ENCODE data around the gene GSK3B.
"Not testable (repeated sequence)": the region's sequence is repeated elsewhere in the genome, so short reads cannot be mapped to it uniquely, and the experiment has no call there.

Gene GSK3B

DNA sequence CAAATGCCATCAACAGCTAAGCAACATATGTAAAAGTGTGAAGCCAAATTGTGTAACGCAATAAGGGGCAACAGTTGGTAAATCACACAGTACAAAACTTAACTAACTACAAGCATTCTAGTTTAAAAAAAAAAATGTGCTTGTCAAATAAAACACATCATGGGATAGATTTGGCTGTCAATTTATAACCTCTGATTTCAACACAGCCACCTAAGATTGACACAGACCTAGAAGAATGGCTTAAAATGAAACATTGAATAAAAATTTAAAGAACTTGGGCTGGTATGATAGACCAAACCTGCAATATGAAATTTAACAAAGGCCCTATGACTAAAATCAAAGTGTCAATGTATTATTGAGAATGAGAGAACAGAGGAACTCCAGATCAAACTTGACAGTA lies 164.0 kb downstream of the GSK3B start:
- DNase-seq (ENCODE audit: low spot score): peak; percentile 2

DNA sequence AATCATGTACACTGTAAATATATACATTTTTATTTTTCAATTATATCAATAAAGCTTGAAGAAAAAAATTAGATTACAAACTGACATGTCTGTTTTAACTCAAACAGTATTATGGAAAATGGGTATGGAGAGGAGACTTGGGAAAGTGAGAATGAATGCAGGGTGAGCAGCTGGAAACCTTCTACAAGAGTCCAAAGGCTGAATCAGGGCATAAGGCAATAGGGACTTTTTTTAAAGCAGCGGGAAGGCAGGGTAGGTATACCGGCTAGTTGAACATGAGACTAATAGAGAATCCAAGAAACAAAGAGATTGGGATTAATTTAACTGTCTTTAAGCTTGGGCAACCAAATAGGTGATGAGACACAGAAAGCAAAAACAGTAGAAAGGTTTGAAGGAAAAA lies 167.1 kb downstream of the GSK3B start:
- no peak for DNase-seq (ENCODE audit: low spot score)

DNA sequence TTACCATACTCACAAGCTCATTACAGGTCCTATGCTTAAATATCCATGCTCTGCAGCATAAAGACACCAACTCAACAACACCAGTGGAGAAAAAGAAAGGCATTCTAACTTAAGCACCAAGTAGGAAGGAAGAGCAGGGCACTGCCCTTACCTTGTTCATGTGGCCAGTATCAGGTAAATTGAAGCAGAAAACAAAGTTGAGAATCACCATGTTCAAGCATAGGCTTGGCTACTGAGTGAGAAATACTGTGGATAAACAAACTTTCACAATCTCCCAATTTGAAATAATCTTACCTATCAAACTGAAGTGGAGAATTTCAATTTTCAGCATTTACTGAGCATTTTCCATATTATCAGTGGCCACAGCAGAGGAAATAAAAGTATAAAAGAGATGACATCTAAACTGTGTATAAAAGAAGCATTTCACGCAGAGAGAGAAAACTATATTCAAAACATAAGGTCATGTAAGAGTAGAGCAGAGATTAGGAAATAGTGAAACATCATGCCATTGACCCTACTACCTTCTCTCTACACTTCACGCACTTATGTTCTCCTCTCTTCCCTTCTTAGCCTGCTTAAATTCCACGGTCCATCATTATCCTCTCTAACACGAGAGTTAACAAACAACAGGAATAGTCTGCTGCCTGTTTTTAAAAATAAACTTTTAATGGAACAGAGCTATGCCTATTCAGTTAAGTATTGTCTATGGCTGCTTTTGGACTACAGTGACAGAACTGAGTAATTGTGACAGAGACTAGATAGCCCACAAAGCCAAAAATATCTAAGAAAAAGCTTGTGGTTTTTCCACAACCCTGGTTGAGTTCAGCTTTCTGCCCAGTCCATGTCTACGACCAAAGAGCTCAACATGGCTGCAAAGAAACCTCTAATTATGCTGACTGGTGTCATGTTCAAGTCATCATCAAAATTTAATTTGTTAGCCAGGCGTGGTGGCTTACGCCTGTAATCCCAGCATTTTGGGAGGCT lies 169.8 kb downstream of the GSK3B start:
- DNase-seq (ENCODE audit: low spot score): no peak

DNA sequence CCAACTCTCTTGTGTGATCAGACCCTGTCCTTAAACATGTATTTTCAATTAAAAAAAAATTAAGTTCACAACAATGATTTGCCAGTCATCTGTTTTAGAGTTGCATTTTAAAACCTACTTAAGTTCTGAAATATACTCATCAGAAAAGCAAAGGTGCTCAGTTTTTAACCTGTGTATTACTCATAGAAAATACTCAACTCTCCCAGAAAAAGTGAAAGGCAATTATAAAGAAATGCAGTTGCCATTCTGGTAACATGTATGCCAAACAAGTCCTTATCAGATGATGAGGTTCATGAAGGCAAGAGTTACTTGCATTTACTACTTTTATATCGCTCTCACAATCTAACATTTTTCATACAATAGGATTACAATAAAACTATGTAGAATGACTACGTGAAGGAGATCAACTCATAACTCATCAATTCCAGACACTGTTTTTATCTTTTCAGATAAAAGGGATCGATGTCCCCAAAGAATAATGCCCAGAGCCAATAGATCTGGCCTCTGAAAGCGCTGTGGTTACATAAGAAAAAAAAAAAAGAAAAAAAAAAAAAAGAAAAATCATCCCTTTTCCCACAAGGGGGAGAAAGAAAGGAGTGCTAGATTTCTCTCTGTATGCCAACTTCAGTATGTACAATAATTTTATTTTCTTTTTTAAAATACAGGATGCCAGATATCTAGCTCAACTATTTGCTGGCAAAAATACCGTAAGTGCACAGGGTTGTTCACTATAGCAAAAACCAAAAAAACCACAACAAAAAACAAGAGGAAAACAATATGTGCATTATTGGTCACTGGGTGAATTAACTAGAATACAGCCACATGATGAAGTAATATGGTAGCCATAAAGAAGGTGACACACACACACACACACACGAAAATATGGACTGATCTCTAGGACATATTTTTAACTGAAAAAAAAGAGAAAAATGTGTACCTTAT lies 175.0 kb downstream of the GSK3B start:
- no peak for DNase-seq (ENCODE audit: low spot score)

DNA sequence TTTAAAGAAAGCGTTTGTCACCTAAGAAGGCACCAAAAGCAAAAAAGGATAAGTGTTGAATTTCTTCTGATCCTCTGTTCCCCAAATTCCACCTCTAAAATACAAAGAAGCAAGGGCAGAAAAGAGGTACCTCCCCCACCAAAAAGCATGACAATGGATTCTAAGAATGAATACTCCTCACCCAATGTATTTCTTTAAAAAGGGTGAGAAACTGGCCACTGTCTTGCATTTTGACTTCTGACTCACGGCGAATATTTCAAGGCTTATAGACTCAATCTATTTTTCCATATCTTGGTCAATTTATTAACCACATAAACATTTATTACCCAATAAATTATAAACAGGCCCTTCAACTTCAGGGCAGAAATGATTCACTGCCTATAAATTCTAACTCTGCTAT lies 181.2 kb downstream of the GSK3B start:
- DNase-seq (ENCODE audit: low spot score): no peak

DNA sequence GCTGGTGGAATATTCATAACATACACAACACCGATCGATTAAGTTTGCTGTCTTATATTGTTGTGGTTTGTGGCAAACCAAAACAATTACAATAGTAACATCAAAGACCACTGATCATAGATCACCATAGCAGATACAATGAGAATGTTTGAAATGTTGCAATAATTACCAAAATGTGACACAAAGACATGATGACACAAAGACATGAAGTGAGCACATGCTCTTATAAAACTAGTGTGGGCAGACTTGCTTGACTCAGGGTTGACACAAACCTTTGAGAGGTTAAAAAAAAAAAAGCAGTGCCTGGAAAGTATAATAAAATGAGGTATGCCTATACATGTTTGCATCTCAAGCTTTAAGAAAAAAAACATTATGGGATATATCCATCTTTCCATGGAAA lies 182.0 kb downstream of the GSK3B start:
- no peak for DNase-seq (ENCODE audit: low spot score)

DNA sequence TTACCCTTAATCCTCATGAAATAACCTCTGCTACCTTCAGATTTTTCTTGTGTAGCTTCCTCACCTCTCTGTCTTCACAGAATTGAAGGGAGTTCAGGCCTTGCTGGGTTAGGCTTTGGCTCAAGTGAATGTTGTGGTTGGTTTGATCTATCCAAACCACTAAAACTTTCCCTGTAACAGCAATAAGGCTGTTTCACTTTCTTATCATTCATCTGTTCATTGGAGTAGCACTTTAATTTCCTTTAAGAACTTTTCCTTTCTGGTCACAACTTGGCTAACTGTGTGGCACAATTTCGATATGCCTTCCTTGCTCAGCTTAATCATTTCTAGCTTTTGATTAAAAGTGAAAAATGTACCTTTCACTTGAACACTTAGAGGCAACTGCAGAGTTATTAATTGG lies 182.5 kb downstream of the GSK3B start:
- DNase-seq (ENCODE audit: low spot score): no peak

DNA sequence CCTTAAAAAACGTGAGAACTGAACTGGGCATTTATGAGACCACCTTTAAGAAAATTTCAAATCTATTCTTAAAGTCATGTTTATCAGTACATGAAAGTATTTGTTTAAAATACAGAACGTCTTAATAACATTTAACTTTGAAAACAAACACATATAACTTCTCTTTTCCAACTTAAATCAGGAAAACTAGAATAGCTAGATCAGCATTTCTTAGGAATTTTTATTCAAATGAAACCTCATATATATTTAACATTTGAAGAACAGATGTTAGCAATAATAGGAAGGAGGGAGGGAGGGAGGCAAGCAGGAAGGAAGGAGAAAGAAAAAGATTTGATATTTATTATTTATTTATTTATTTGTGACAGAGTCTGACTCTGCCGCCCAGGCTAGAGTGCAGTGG lies 192.2 kb downstream of the GSK3B start:
- DNase-seq (ENCODE audit: low spot score): no peak

DNA sequence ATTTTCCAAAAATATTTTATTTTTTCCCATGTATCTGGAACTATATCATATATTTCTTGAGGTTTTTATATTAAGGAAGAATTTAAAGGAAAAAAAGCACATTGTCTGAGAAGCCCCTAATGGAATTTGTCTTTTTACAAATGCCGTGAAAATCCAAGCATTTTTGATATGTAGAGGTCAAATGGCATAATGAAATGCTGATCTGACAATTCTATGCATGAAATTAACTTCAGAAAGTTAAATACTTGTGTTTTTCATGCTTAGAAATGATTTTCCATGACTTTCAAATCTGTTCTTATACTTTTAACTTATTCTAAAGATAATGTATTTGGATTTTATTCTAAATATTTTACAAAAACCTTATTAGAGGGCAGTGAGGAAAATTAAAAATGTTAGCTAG lies 193.1 kb downstream of the GSK3B start:
- no peak for DNase-seq (ENCODE audit: low spot score)

DNA sequence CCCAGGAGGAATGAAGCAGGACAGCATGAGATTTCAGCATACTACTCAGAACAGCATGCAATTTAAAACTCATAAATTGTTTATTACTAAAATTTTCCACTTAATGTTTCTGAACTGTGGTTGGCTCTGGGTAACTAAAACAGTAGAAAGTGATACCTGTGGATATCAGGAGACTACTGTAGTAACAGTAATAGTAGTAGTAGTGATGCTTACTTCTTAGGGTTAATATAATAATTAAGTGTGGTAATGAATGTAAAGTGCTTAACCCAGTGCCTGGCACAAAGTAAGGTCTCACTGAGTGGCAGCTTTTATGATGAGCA lies 195.1 kb downstream of the GSK3B start:
- no peak for DNase-seq (ENCODE audit: low spot score)

DNA sequence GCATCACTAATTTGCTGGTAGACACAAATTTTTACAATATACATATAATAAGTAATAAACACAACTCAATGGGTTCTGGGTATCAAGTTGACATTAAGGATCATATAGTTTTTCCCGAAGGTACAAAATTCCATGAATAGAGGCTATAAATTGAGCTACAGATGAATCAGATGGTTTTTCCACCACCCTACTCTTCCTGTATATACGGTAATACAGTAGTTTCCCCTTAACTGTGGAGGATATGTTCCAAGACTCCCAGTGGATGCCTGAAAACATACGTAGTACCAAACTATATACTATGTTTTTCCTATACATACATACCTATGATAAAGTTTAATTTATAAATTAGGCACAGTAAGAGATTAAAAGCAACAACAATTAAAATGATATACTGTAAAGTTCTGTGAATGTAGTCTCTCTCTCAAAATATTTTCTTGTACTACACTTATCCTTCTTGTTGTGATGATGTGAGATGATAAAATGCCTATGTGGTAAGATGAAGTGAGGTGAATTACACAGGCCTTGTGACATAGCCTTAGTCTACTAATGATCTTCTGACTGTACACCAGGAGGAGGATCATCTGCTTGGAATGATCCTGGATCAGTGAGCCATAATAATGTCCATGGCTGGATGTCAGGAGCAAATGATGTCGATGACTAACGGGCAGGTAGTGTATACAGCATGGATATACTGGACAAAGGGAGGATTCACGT lies 195.6 kb downstream of the GSK3B start:
- DNase-seq (ENCODE audit: low spot score): peak; percentile 93

DNA sequence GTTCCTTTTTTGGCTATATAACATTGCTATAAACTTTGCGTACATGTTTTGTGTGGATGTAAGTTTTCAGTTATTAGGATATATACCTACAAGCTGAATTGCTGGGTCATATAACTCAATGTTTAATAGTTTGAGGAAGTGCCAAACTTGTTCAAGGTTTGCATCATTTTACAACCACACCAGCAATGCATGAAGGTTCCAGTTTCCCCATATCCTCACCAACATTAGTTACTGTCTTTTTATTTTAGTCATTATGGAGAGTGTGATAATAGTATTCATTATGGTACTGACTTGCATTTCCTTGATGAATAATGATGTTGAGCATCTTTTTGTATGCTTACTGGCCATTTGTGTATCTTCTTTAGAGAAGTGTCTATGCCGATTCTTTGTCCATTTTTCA lies 200.1 kb downstream of the GSK3B start:
- no peak for DNase-seq (ENCODE audit: low spot score)

DNA sequence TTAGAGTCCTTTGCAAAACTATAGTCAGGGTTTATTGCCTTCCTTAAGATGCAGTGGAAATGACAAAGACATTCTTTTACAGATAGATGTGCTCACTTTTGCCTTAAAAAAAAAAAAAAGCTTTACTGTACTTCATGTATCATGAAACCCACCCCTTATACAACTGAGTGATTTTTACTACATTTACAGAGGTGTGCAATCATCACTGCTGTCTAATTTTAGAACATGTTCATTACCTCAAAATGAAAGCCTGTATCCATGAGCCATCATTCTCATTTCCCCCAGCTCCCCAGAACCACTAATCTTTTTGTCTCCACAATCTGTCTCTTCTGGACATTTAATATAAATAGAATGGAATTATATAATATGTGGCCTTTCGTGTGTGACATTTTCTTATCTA lies 200.5 kb downstream of the GSK3B start:
- no peak for DNase-seq (ENCODE audit: low spot score)

DNA sequence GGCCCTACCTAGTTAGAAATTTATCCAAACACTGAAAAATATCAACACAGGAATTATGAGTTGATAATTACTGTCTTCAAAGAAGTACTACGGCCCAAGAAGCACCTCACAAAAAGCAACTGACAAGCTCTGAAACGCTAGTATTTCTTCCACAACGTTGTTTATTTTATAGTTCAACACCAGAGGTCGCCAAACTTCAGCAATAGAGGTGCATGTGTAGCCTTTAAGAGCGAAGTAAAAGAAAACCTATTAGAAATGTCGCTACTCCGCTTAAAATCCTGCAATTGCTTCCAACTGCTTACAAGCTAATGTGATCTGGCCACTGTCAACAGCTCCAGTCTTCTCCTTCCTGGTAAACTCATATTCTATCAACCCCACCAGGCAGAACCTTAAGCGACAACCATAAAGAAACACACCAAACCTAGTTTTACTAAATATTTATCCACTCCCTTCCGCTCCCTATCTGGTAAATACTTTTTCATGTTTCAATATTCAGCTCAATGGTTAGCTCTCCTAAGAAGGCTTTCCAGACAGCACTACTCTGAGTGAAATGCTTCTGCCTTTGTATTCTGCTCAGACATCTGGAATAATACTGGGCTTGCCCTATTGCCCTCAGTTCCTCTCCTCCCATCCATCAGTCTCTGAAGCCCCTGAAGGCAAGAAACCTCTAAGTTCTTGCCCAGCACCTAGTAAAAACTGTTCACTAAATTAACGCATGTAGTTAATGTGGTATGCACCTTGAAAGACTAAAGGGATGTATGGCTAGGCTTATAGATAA lies 202.1 kb downstream of the GSK3B start:
- peak; percentile 73 for DNase-seq (ENCODE audit: low spot score)

DNA sequence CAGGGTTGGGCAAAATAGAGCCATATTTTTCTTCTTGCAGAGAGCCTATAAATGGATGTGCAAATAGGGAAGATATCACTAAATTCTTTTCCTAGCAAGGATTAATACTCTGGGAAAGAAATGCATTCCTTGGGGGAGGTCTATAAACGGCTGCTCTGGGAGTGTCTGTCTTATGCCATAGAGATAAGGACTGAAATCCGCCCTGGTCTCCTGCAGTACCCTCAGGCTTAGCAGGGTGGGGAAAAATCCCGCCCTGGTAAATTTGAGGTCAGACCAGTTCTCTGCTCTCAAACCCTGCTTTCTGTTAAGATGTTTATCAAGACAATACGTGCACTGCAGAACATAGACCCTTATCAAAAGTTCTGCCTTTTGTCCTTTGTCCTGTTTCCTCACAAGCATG lies 205.6 kb downstream of the GSK3B start:
- not testable (repeated sequence) for DNase-seq (ENCODE audit: low spot score)

DNA sequence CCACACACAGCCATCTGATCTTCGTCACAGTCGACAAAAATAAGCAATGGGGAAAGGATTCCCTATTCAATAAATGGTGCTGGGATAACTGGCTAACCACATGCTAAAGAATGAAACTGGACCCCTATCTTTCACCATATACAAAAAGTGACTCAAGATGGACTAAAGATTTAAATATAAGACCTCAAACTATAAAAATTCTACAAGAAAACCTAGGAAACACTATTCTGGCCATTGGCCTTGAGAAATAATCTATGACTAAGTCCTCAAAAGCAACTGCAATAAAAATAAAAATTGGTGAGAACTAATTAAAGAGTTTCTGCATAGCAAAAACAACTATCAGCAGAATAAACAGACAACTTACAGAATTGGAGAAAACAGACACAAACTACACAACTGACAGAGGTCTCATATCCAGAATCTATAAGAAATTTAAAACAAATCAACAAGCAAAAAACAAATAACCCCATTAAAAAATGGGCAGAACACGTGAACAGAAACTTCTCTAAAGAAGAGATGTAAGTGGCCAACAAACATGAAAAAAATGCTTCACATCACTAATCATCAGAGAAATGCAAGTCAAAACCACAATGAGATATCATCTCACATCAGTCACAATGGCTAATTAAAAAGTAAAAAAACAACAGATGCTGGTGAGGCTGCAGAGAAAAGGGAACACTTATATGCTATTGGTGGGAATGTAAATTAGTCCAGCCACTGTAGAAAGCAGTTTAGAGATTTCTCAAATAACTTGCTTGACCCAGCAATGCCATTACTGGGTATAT lies 208.3 kb downstream of the GSK3B start:
- DNase-seq (ENCODE audit: low spot score): no peak

DNA sequence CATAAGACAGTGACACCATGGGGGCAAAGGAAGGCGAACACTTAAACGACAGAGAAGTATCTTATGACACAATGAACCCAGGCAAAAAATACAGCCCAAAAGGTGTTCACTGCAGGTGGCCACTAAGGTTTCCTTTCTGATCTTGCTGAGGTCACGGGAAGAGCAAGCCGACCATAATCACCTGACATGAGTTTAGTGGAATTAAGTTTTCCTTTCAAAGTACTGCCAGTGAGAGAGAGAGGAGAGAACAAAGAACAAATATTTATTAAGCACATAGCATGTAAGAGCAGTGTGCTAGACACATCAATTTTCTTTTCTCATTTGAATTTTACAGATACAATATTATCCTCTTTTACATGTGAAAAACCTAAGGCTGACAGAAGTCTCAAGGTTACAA lies 210.1 kb downstream of the GSK3B start:
- no peak for DNase-seq (ENCODE audit: low spot score)

DNA sequence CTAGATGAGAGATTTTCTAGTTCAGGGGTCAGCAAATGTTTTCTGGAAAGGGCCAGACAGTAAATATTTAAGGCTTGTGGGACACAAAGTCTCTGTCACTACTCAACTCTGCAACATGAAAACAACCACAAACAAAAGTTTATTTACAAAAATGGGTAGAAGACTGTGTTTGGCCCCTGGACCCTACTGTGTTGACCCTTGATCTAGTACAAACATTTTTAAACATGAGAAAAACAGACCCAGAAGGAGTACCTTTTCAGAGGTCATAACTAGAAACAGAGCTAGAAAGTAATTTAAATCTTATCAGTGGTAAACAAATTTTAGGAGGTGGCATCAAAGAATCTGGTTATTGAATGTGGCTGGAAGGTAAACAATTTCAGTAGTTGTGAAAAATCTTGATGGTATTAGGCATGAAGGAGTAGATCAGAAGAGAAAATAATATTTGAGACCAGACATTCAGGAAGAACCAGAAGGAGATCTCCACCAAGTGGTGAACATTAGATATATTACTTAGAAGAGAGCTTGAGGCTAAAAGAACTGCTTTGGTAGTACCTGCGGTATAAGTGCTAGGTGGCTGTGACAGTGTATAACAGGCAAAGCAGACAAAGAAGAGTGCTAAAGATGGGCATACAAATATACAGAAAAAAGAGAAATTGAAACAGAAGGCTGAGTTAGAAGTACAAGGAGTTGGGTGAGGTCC lies 210.6 kb downstream of the GSK3B start:
- no peak for DNase-seq (ENCODE audit: low spot score)

DNA sequence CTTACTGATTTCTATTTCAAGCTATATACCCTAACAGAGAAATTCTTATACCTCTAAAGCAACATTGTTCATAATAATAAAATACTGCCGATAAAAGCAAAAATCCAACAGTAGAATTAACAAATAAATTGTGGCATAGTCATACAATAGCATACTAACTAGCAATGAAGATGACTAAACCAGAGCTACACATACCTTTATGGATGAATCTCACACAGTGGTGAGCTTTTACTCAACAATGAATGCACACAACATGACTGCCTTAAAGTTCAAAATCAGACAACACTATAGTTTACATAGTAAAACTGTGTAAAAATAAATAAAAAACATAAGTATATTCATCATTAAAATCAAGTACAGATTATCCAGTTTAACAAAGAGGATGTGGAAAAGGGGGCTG lies 213.3 kb downstream of the GSK3B start:
- peak; percentile 15 for DNase-seq (ENCODE audit: low spot score)

DNA sequence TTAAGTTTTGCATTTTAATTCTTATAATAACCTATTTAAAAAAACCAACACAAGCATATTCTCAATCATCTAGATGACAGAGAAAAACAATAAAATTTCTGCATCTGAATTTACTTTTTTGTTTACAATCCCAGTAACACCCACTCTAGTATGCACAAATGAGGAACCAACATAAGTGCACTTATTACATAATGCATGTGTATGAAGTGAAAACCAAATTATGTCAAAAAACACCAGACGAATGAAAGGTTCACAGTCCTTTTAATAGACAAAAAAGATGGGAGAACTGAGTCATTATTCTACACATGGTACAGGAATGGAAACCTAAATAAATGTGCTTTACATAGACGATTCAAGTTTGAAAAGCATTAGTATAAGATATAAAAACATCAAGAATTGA lies 220.6 kb downstream of the GSK3B start:
- no peak for DNase-seq (ENCODE audit: low spot score)

Measured in kidney tubule cell (primary cell).